Activated T-cell treated with anti-CD3 and anti-CD28 coated beads for 4 hours (primary cell): ENCODE measurements around the gene CASK.

Experiments used
- DNase-seq: peaks from one replicate; pipeline ENCODE4 v3.0.0-alpha.2; 2020

Gene CASK

DNA sequence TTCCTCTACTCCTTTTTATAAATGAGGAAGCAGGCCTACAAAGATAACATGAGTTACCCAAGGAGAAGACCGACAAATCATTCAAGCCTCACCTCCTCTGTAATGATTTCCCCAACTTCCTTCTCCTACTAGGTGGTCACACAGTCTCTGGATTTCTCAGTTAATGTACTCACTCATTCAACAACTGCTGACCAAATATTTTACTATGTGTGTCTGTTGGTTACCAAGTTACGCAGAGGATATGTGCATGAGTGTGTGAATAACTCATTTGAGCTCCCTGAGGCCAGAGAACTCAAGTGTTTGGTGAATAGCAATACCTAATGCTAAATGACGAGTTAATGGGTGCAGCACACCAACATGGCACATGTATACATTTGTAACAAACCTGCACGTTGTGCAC is 10.4 kb downstream of the CASK start:
- DNase-seq = no peak

- DNase-seq = no peak
Measured at GRCh38 chrX:41909068-41909467, 14.3 kb downstream of the CASK start.

- no peak for DNase-seq
Measured at GRCh38 chrX:41906515-41907187, 16.7 kb downstream of the CASK start.

DNA sequence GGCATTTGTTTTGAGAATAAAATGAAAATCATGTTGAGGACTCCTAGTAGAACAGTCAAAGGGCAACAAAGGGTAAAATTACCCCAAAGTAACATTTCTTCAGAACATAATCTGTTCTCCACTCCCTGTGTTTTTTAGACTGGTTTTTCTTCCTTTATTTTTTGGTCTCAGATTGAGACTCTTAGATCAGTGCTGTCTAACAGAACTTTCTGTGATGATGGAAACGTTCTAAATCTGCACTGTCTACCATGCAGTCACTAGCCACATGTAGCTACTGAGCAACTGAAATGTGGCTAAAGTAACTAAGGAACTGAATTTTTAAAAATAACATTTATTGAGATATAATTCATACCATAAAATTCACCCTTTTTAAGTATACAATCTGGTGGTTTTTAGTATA is 19.8 kb downstream of the CASK start:
- no peak for DNase-seq

- DNase-seq = no peak
Measured at GRCh38 chrX:41900321-41900720, 23.0 kb downstream of the CASK start.

- DNase-seq = no peak
Measured at GRCh38 chrX:41895826-41896225, 27.5 kb downstream of the CASK start.

- DNase-seq = no peak
Measured at GRCh38 chrX:41890026-41890423, 33.3 kb downstream of the CASK start.

GRCh38 chrX:41889317-41890025 is 33.9 kb downstream of the CASK start:
- no peak for DNase-seq

DNA sequence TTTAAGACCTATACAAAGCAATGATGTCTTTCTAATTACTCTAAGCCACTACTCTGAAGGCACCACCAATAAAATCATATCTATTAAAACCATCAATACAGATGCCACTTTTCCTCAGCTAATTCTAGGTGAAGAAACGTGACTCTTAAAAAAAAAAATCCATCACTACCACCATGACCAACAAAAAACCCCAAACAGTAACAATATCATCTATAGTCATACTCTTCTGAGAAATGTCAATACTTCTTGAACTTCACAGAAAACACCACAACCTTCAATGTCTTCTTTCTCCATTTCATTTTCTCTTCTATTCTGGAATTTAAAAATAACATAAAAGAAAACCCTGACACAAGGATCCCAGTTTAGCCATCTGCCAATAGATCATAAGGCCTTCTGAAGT is 35.7 kb downstream of the CASK start:
- DNase-seq = no peak

- DNase-seq = no peak
Measured at GRCh38 chrX:41885724-41886123, 37.6 kb downstream of the CASK start.

DNA sequence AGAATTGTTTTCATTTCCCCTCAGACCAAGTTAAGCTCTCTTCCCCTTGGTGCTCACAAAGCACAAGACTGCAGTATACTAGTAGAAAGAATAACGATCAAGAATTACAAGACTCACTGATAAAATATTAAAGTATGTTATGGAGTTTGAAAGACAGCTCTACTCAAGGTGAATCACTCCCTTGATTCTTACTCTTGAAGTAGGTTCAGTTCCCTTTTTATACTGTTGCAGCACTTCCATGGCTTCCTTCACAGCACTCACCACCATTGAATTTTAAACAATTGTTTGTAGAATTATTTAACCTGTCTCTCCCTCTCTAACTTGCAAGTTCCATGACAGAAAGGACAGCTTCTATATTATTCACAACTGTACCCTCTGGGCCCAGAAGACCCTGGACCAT is 42.2 kb downstream of the CASK start:
- no peak for DNase-seq

- no peak for DNase-seq
Measured at GRCh38 chrX:41877167-41877566, 46.2 kb downstream of the CASK start.

- no peak for DNase-seq
Measured at GRCh38 chrX:41875142-41875541, 48.2 kb downstream of the CASK start.

DNA sequence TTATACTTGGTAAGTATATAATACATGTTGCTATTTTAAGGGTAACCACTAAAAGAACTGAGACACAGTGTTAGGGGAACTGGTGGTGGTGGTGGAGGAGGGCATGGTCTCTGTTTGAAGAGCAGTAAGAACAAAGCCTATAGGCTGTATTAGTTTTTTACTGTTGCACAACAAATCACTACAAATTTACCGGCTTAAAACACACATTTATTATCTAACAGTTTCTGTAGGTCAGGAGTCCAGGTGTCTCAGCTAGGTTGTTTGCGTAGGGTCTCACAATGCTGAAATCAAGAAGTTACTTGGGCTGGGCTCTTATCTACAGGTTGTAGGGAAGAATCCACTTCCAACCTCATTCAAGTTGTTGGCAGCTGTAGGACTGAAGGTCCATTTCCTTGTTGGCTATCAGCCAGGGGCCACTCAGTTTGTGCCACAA is 52.6 kb downstream of the CASK start:
- DNase-seq = no peak

DNA sequence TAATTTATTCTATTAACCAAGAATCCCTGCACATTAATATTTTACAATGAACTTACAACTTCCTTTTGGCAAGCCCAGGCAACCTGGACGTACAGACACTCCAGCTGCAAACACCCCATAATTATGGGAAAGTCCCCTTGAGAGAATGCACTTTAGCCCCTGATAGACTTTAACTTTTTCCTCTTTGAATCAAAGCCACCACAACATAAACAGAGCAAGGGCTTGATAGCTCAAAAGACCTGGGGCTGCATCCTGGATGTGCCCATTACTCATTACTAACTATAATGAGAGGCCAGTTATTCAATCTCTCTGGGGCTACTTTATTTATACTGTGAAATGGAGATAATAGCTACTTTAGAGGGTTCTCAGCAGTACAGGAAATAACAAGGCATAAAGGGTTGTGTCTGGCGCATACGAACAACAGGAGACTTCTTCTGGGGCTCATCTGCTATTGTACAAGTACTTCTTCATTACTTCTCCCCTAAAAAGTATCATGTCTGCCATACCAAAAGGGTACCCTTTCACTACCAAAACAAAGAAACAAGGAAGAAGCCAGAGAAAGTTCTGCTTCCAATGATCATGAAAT is 54.9 kb downstream of the CASK start:
- no peak for DNase-seq

DNA sequence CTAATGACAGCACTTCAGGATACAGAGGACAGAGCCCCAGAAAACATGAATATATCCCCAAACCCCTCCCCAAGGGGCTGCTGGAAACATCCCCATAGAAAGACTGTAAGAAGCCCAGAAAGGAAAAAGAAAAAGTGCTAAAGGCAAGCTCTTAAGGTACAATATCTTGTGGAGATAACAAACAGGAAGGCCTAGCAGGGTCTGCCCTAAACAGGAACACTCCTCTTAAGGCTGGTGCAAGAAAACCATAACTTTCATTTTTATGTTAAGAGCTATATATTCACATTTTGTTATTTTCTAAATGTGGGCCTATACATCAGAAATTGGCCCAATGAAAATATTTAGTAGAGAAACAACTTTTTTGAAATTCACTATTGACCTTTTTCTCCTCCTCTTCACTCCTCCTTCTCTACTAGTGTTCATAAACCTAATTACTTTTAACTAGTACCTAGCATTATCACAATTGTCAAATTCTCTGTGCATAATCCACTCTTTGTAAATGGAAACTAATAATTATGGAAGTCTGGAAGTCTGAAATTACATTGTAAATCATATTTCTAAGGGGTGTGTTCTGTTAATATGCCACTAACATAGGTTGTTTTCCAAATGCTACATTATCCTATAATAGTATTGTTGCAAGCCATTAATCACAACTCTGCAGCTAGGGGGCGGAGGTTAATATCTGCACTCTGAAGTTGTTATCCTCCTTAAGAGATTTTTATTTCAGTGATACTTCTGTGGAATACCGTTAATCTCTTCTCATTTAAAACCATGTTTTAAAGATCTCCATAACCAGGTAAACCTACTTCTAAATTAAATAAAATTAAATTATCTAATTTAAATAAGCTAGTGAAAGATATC is 59.8 kb downstream of the CASK start:
- no peak for DNase-seq

DNA sequence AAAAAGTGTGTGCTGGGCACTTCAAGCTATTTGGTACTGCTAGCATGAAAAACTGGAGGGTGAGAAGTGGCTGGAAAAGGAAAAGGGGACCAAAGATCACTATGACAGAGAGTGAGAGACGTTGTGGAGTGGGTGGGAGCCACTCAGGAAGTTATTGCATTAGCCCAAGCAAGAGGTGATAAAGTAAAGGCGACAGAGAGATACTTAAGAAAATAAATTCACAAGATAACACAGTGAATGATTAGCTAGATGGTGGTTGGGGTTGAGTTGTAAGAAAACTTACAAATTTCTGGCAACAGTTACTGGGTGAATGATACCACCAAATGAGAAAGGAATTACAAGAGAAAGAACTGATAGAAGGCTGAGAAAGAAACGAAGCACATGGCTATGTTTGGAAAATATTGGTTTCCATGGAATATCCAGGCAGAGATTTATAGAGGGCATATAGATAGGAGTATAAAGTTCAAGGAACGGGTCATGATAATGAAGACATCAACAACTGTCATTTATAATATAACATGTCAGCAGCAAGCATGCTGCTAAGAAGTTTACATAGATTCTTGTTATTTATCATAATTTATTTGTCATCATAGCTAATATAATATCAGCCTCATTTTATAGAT is 60.7 kb downstream of the CASK start:
- DNase-seq = no peak

GRCh38 chrX:41858161-41858775 is 65.1 kb downstream of the CASK start:
- DNase-seq = no peak

- DNase-seq = no peak
Measured at GRCh38 chrX:41857670-41858069, 65.7 kb downstream of the CASK start.

GRCh38 chrX:41846714-41847113 is 76.6 kb downstream of the CASK start:
- no peak for DNase-seq

GRCh38 chrX:41837270-41837944 is 85.9 kb downstream of the CASK start:
- DNase-seq = no peak

DNA sequence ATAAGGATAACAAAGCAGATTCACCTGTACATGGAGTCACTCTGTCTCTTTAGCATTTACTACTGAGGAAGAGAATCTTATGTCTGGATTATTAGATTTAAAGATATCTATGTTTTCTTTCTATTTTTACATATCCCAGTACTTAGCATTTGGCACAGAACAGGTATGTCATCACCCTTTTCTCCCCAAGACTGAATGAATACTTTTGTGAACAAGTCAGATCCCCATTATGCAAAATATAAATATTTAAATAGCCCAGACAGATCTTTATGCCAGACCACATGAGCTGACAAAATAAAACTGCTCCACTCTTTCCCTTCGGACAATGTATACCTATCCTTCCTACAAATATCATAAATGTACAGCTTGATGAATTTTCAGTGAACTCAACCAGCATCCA is 94.5 kb downstream of the CASK start:
- no peak for DNase-seq
